Panc1 (cell line): ENCODE measurements around the gene LMBRD1. TPM values are rescaled to one million over a fixed set of nuclear protein-coding genes. Genes with fewer than 3 reads are reported as not detected.

Experiments used
- ATAC-seq: fragments of 200-7000 bp; cut with Tn5 transposase; 2 replicates; pipeline ENCODE4 v1.9.1; 2020; ENCODE audit warnings: mild to moderate bottlenecking, moderate library complexity
- BruUV-seq: library from RNA; stranded (reverse); fragments of 400-500 nt; replicated peaks from 2 replicates; lab custom pipeline; 2021; lab: Mats Ljungman, UMichigan
- CTCF ChIA-PET: fragments of 300-600 bp; sonication (Branson Sonifier 250); formaldehyde crosslinking; loops from one replicate; lab custom pipeline; 2022; ENCODE audit warnings: antibody characterized with exemption; lab: Charles Lee
- POLR2A ChIA-PET: fragments of 300-600 bp; sonication (Branson Sonifier 250); formaldehyde crosslinking; loops from one replicate; lab custom pipeline; 2022; ENCODE audit warnings: antibody characterized with exemption; lab: Charles Lee
- DNase-seq: peaks from one replicate; pipeline ENCODE4 v3.0.0-alpha.2; 2010; ENCODE audit warnings: low read depth, low spot score
- H3K27ac ChIP-seq: 2 replicates; pipeline ENCODE4 v1.5.1; 2011; ENCODE audit warnings: mild to moderate bottlenecking, low read length, inconsistent platforms
- H3K27me3 ChIP-seq: fragments of 200-500 bp; sonication (Bioruptor generic); 2 replicates; pipeline ENCODE4 v1.6.0; 2014; ENCODE audit warnings: low read length, inconsistent platforms; ENCODE audit not compliant: control insufficient read depth, insufficient read depth
- H3K36me3 ChIP-seq: fragments of 200-500 bp; sonication (Bioruptor generic); 2 replicates; pipeline ENCODE4 v1.5.1; 2014; ENCODE audit warnings: inconsistent platforms, mild to moderate bottlenecking, low read length, moderate library complexity; ENCODE audit not compliant: control insufficient read depth, insufficient read depth
- H3K4me1 ChIP-seq: 2 replicates; pipeline ENCODE4 v1.5.1; 2011; ENCODE audit warnings: inconsistent platforms, mild to moderate bottlenecking, low read length, moderate library complexity; ENCODE audit not compliant: control insufficient read depth, insufficient read depth
- H3K4me3 ChIP-seq, 2 experiments: 2 replicates each; pipeline ENCODE4 v1.5.1; 2011 to 2012; ENCODE audit warnings: low read depth in 2 of 2, low read length in 2 of 2, mild to moderate bottlenecking in 2 of 2, inconsistent platforms in 1 of 2, moderate library complexity in 1 of 2
- H3K9me3 ChIP-seq: fragments of 200-500 bp; sonication (Bioruptor generic); 2 replicates; pipeline ENCODE4 v1.5.1; 2014; ENCODE audit warnings: low read depth, mild to moderate bottlenecking, inconsistent platforms, low read length, moderate library complexity; ENCODE audit not compliant: control insufficient read depth, insufficient read depth
- CTCF ChIP-seq: fragments of 450-650 bp; IDR thresholded peaks from 2 replicates; pipeline ENCODE4 v1.5.1; 2017; ENCODE audit warnings: mild to moderate bottlenecking
- POLR2AphosphoS5 ChIP-seq: IDR thresholded peaks from 2 replicates; pipeline ENCODE4 v1.6.1; 2012; ENCODE audit warnings: mild to moderate bottlenecking, low read depth, low read length, moderate library complexity
- REST ChIP-seq, 2 experiments: IDR thresholded peaks; 2 replicates each; pipeline ENCODE4 v1.6.1; 2011 to 2012; ENCODE audit warnings: low read depth in 2 of 2, control low read depth in 1 of 2, low read length in 1 of 2, mild to moderate bottlenecking in 1 of 2, moderate library complexity in 1 of 2; ENCODE audit not compliant: insufficient read depth in 1 of 2
- SIN3A ChIP-seq: IDR thresholded peaks from 2 replicates; pipeline ENCODE4 v1.6.1; 2012; ENCODE audit warnings: low read depth, mild to moderate bottlenecking, low read length, moderate library complexity, borderline replicate concordance; ENCODE audit not compliant: insufficient read depth
- TCF7L2 ChIP-seq: IDR thresholded peaks from 2 replicates; pipeline ENCODE4 v1.6.1; 2011; ENCODE audit warnings: mild to moderate bottlenecking, low read depth, low read length, inconsistent platforms
- in situ Hi-C: cut with HindIII; loops from 2 replicates; pipeline ENCODE4 v1.10.0; 2016; ENCODE audit warnings: low sequenced_read_pairs, low pct_unique_long_range_greater_than_20kb
- intact Hi-C: fragments of 100-400 bp; cut with micrococcal nuclease; formaldehyde crosslinking; loops from one replicate; pipeline ENCODE4 v1.10.0; 2022; ENCODE audit not compliant: unreplicated experiment
- total RNA-seq: library from RNA; stranded (reverse); gene quantifications from one replicate; pipeline ENCODE4 v1.2.1, GENCODE V29; 2021; ENCODE audit not compliant: unreplicated experiment

Gene LMBRD1
- total RNA-seq, 1 experiment from 2014 or later, result 17.9 TPM

- Histone ChIP-seq H3K4me1 (no peaks in the 10 kb centered on the region), H3K36me3 (no peaks in the 10 kb centered on the region), H3K27ac (no peak overlapping the region), H3K9me3 (no peaks in the 10 kb centered on the region), H3K27me3 (peaks cover 3% of the 10 kb centered on the region; the same call in 1 of the 2 replicates), H3K4me3 (no peak overlapping the region)
- ChIA-PET CTCF (no interaction called here), POLR2A (no interaction called here)
- intact Hi-C loops (no loop called here), in situ Hi-C loops (no loop called here)
- TF ChIP-seq SIN3A (no peak), TCF7L2 (no peak), REST (IDR thresholded peaks at IDR 0.05; ENCODE audit: insufficient read depth in 1 of 2, low read depth in 2 of 2, low read length in 1 of 2) (no peak), POLR2AphosphoS5 (no peak), CTCF (no peak)
- DNase-seq, result no peak
- ATAC-seq, result no peak
- BruUV-seq, result no TSS peak
Observed at GRCh38 chr6:69819138-69819537, 22.3 kb upstream of the LMBRD1 start.

GRCh38 chr6:69818223-69818930 lies 21.6 kb upstream of the LMBRD1 start:
- no peaks in the 10 kb centered on the region for H3K4me1 ChIP-seq
- H3K9me3 ChIP-seq, result no peaks in the 10 kb centered on the region
- DNase-seq (no peak), ATAC-seq (no peak)
- CTCF ChIA-PET, result interaction anchor here (0.7 kb wide), 2 partner anchors 202 to 746 kb away, joined by 3 to 14 read pairs; no protein-coding TSS in a partner anchor
- no peaks in the 10 kb centered on the region for H3K36me3 ChIP-seq
- TF ChIP-seq REST (IDR thresholded peaks at IDR 0.05; ENCODE audit: insufficient read depth in 1 of 2, low read depth in 2 of 2, low read length in 1 of 2) (no peak), TCF7L2 (no peak), POLR2AphosphoS5 (no peak), SIN3A (no peak), CTCF (no peak)
- no peak overlapping the region for H3K27ac ChIP-seq
- intact Hi-C loops, result no loop called here
- BruUV-seq, result no TSS peak
- H3K27me3 ChIP-seq, result peaks cover 3% of the 10 kb centered on the region; the same call in 1 of the 2 replicates
- in situ Hi-C loops, result no loop called here
- no peak overlapping the region for H3K4me3 ChIP-seq
- POLR2A ChIA-PET, result no interaction called here
